NCI-H526 (cell line): ENCODE results near the gene ARSK.
A peak's percentile ranks its signal among the peaks of the same experiment; 100 is the strongest.
"Not testable (repeated sequence)": the region's sequence is repeated elsewhere in the genome, so short reads cannot be mapped to it uniquely, and the experiment has no call there.

Source experiments
- DNase-seq, 2 experiments: peaks; one replicate each; lab custom pipeline; 2025; lab: John Stamatoyannopoulos, UW

Gene ARSK

GRCh38 chr5:95621839-95622629 lies 67.1 kb downstream of the ARSK start:
- no peak for DNase-seq

- DNase-seq, result no peak
Observed at GRCh38 chr5:95623706-95624105, 68.8 kb downstream of the ARSK start.

- DNase-seq, result no peak
Observed at GRCh38 chr5:95624368-95624767, 69.5 kb downstream of the ARSK start.

GRCh38 chr5:95626701-95627100 lies 71.8 kb downstream of the ARSK start:
- DNase-seq, result no peak

GRCh38 chr5:95627971-95628810 lies 73.3 kb downstream of the ARSK start:
- DNase-seq, result no peak

- no peak for DNase-seq
Observed at GRCh38 chr5:95628933-95629332, 74.0 kb downstream of the ARSK start.

GRCh38 chr5:95630394-95630917 lies 75.6 kb downstream of the ARSK start:
- no peak for DNase-seq

- DNase-seq, result no peak
Observed at GRCh38 chr5:95631255-95631958, 76.5 kb downstream of the ARSK start.

GRCh38 chr5:95631991-95632675 lies 77.2 kb downstream of the ARSK start:
- DNase-seq, result no peak

- not testable (repeated sequence) for DNase-seq
Observed at GRCh38 chr5:95632942-95633341, 78.0 kb downstream of the ARSK start.

- DNase-seq, result no peak
Observed at GRCh38 chr5:95633671-95634070, 78.8 kb downstream of the ARSK start.

GRCh38 chr5:95634081-95634480 lies 79.2 kb downstream of the ARSK start:
- no peak for DNase-seq

- no peak for DNase-seq
Observed at GRCh38 chr5:95638632-95639031, 83.7 kb downstream of the ARSK start.

GRCh38 chr5:95641741-95642220 lies 86.9 kb downstream of the ARSK start:
- DNase-seq, result peak in 1 of 2 experiments; percentile 2

- DNase-seq, result no peak
Observed at GRCh38 chr5:95643152-95643551, 88.3 kb downstream of the ARSK start.

GRCh38 chr5:95644351-95645042 lies 89.6 kb downstream of the ARSK start:
- DNase-seq, result peak in 1 of 2 experiments; percentile 53

- DNase-seq, result not testable (repeated sequence)
Observed at GRCh38 chr5:95646226-95646568, 91.3 kb downstream of the ARSK start.

GRCh38 chr5:95646569-95647431 lies 91.9 kb downstream of the ARSK start, which contains the start of gene RFESD:
TSS of gene RFESD (plus strand) at chr5:95646777. CDS start at chr5:95652272, 5,495 bp downstream.
- DNase-seq, result peak; percentile 77 to 95

GRCh38 chr5:95647886-95648860 lies 93.3 kb downstream of the ARSK start:
- no peak for DNase-seq
